ENCODE results near the gene NCCRP1. TPM values are rescaled to one million over a fixed set of nuclear protein-coding genes. Genes with fewer than 3 reads are reported as not detected.

Gene NCCRP1
- total RNA-seq, 2 donors from 2014 or later = not detected

- peak overlapping the region in 1 of 2 donors; percentile 19 for H3K9ac ChIP-seq (ENCODE audit: low read depth in 2 of 2, low read length in 2 of 2)
- no peak overlapping the region for H3K4me3 ChIP-seq
- H3K27ac ChIP-seq = no peak overlapping the region
- DNase-seq = peak; percentile 92
- peaks cover 10% of the 10 kb centered on the region for H3K4me1 ChIP-seq
- intact Hi-C loops (cut with DNase I) = no loop called here
- H3K27me3 ChIP-seq = no peaks in the 10 kb centered on the region
- H3K9me3 ChIP-seq = no peaks in the 10 kb centered on the region
- TF ChIP-seq, protein P1, sequence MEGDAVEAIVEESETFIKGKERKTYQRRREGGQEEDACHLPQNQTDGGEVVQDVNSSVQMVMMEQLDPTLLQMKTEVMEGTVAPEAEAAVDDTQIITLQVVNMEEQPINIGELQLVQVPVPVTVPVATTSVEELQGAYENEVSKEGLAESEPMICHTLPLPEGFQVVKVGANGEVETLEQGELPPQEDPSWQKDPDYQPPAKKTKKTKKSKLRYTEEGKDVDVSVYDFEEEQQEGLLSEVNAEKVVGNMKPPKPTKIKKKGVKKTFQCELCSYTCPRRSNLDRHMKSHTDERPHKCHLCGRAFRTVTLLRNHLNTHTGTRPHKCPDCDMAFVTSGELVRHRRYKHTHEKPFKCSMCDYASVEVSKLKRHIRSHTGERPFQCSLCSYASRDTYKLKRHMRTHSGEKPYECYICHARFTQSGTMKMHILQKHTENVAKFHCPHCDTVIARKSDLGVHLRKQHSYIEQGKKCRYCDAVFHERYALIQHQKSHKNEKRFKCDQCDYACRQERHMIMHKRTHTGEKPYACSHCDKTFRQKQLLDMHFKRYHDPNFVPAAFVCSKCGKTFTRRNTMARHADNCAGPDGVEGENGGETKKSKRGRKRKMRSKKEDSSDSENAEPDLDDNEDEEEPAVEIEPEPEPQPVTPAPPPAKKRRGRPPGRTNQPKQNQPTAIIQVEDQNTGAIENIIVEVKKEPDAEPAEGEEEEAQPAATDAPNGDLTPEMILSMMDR (IDR thresholded peaks at IDR 0.05) = no peak
- peaks cover 11% of the 10 kb centered on the region for H3K36me3 ChIP-seq
Observed at GRCh38 chr19:39166571-39167391, 30.0 kb upstream of the NCCRP1 start.

GRCh38 chr19:39167461-39168257, 29.1 kb upstream of the NCCRP1 start:
- intact Hi-C loops (cut with DNase I) = no loop called here
- no peak overlapping the region for H3K9ac ChIP-seq (ENCODE audit: low read depth in 2 of 2, low read length in 2 of 2)
- H3K4me3 ChIP-seq = no peak overlapping the region
- DNase-seq = peak; percentile 64
- no peaks in the 10 kb centered on the region for H3K27me3 ChIP-seq
- peaks cover 10% of the 10 kb centered on the region for H3K4me1 ChIP-seq
- H3K27ac ChIP-seq = no peak overlapping the region
- H3K36me3 ChIP-seq = peaks cover 11% of the 10 kb centered on the region
- TF ChIP-seq, protein P1 (IDR thresholded peaks at IDR 0.05) = no peak
- no peaks in the 10 kb centered on the region for H3K9me3 ChIP-seq

GRCh38 chr19:39168258-39169142, 28.3 kb upstream of the NCCRP1 start:
- Histone ChIP-seq H3K9ac (ENCODE audit: low read depth in 2 of 2, low read length in 2 of 2) (no peak overlapping the region), H3K4me3 (no peak overlapping the region), H3K9me3 (no peaks in the 10 kb centered on the region), H3K4me1 (peaks cover 10% of the 10 kb centered on the region), H3K27ac (no peak overlapping the region), H3K36me3 (peaks cover 11% of the 10 kb centered on the region), H3K27me3 (no peaks in the 10 kb centered on the region)
- TF ChIP-seq, protein P1 (IDR thresholded peaks at IDR 0.05) = no peak
- DNase-seq = no peak
- intact Hi-C loops (cut with DNase I) = no loop called here

DNA sequence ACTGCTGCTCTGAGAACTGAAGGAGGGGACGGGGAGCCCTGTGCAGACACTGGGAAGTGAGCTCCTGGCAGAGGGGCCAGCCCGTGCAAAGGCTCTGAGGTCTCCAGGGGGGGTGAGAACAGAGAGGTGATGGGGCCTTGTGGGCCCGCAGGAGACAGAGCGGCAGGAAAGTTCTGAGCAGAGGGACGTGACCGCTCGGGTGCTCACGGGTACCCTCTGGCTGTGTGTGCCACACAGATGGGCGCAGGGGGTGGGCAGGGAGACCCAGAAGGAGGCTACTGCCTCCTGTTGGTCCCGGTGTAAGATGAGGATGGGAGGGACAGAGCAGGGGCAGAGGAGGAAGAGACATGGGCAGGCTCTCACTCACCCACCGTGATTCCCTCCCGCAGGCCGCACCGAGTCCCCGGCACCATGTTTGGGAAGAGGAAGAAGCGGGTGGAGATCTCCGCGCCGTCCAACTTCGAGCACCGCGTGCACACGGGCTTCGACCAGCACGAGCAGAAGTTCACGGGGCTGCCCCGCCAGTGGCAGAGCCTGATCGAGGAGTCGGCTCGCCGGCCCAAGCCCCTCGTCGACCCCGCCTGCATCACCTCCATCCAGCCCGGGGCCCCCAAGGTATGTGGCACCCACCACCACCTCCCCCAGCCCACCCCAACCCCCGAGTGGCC, 27.5 kb upstream of the NCCRP1 start:
- Histone ChIP-seq H3K4me1 (peaks cover 10% of the 10 kb centered on the region), H3K4me3 (no peak overlapping the region), H3K36me3 (peaks cover 11% of the 10 kb centered on the region), H3K9ac (ENCODE audit: low read depth in 2 of 2, low read length in 2 of 2) (no peak overlapping the region), H3K27me3 (no peaks in the 10 kb centered on the region), H3K27ac (no peak overlapping the region), H3K9me3 (no peaks in the 10 kb centered on the region)
- intact Hi-C loops (cut with DNase I) = no loop called here
- no peak for DNase-seq
- TF ChIP-seq, protein P1 (IDR thresholded peaks at IDR 0.05) = no peak

Data from colonic mucosa (tissue), 4 donors.